ENCODE results near the gene IQGAP1. TPM values are rescaled to one million over a fixed set of nuclear protein-coding genes. Genes with fewer than 3 reads are reported as not detected.
"Not testable (repeated sequence)": the region's sequence is repeated elsewhere in the genome, so short reads cannot be mapped to it uniquely, and the experiment has no call there.

Gene IQGAP1
- total and polyA plus RNA-seq, 2 donors (not counting 1 experiment from before 2014, with no cell fraction given): 222 to 270 TPM

DNA sequence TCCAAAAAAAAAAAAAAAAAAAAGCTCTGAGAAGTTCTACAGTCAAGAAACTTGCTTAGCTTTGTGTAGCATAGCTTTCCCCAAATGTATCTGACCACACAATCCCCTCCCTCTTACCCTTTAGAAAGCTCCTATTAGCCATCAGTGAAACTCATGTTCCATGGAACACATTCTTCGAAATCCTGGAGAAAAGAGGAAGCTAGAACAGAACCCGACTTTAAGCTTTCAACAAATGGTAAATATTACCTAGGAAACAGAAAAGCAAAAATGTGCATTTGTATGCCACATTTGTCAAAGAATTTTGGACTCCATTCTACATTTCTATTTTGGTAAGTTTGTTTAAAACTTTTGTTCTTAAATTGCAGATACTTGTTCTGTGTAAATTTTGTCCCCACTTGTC is 124.2 kb downstream of the IQGAP1 start:
- no peak overlapping the region for H3K4me3 ChIP-seq (replicated peaks in 1 of 4; ENCODE audit: control extremely low read depth in 1 of 4, insufficient read depth in 1 of 4, low read depth in 3 of 4, low read length in 4 of 4)
- DNase-seq (ENCODE audit: low read depth in 2 of 2): no peak
- no peaks in the 10 kb centered on the region for H3K79me2 ChIP-seq (ENCODE audit: control insufficient read depth, insufficient read depth, low read length)
- H3K27me3 ChIP-seq (ENCODE audit: control insufficient read depth, insufficient read depth, low read length): no peaks in the 10 kb centered on the region
- H3K4me2 ChIP-seq (ENCODE audit: extremely low read depth, insufficient read depth, low read length): no peak overlapping the region
- H3K9me3 ChIP-seq (ENCODE audit: control insufficient read depth, insufficient read depth, low read depth, low read length): no peaks in the 10 kb centered on the region
- H3K36me3 ChIP-seq (ENCODE audit: control insufficient read depth, insufficient read depth, low read length): no peaks in the 10 kb centered on the region
- no peak overlapping the region for H2AFZ ChIP-seq (ENCODE audit: low read length)
- no peak for TF ChIP-seq EZH2 (IDR thresholded peaks at IDR 0.05; ENCODE audit: low read length, missing control alignments)
- TF ChIP-seq, protein P1, sequence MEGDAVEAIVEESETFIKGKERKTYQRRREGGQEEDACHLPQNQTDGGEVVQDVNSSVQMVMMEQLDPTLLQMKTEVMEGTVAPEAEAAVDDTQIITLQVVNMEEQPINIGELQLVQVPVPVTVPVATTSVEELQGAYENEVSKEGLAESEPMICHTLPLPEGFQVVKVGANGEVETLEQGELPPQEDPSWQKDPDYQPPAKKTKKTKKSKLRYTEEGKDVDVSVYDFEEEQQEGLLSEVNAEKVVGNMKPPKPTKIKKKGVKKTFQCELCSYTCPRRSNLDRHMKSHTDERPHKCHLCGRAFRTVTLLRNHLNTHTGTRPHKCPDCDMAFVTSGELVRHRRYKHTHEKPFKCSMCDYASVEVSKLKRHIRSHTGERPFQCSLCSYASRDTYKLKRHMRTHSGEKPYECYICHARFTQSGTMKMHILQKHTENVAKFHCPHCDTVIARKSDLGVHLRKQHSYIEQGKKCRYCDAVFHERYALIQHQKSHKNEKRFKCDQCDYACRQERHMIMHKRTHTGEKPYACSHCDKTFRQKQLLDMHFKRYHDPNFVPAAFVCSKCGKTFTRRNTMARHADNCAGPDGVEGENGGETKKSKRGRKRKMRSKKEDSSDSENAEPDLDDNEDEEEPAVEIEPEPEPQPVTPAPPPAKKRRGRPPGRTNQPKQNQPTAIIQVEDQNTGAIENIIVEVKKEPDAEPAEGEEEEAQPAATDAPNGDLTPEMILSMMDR (conservative IDR thresholded peaks at IDR 0.05 in 1 of 2, IDR thresholded peaks at IDR 0.05 in 1 of 2; ENCODE audit: low read depth in 1 of 2, low read length in 2 of 2): no peak
- no peak overlapping the region for H3K9ac ChIP-seq (ENCODE audit: insufficient read depth, low read length)
- no peaks in the 10 kb centered on the region for H4K20me1 ChIP-seq (ENCODE audit: control insufficient read depth, extremely low read depth, insufficient read depth, low read length)
- no peak overlapping the region for H3K27ac ChIP-seq (ENCODE audit: insufficient read depth, low read length)
- H3K4me1 ChIP-seq (ENCODE audit: control insufficient read depth, extremely low read depth, insufficient read depth, low read length): no peaks in the 10 kb centered on the region

GRCh38 chr15:90512981-90513380 is 124.9 kb downstream of the IQGAP1 start:
- Histone ChIP-seq H3K9ac (ENCODE audit: insufficient read depth, low read length) (no peak overlapping the region), H3K4me2 (ENCODE audit: extremely low read depth, insufficient read depth, low read length) (no peak overlapping the region), H3K27me3 (ENCODE audit: control insufficient read depth, insufficient read depth, low read length) (no peaks in the 10 kb centered on the region), H3K4me1 (ENCODE audit: control insufficient read depth, extremely low read depth, insufficient read depth, low read length) (no peaks in the 10 kb centered on the region), H3K9me3 (ENCODE audit: control insufficient read depth, insufficient read depth, low read depth, low read length) (no peaks in the 10 kb centered on the region), H3K4me3 (replicated peaks in 1 of 4; ENCODE audit: control extremely low read depth in 1 of 4, insufficient read depth in 1 of 4, low read depth in 3 of 4, low read length in 4 of 4) (no peak overlapping the region), H3K79me2 (ENCODE audit: control insufficient read depth, insufficient read depth, low read length) (no peaks in the 10 kb centered on the region), H4K20me1 (ENCODE audit: control insufficient read depth, extremely low read depth, insufficient read depth, low read length) (no peaks in the 10 kb centered on the region), H3K36me3 (ENCODE audit: control insufficient read depth, insufficient read depth, low read length) (no peaks in the 10 kb centered on the region), H2AFZ (ENCODE audit: low read length) (no peak overlapping the region), H3K27ac (ENCODE audit: insufficient read depth, low read length) (no peak overlapping the region)
- no peak for DNase-seq (ENCODE audit: low read depth in 2 of 2)
- TF ChIP-seq EZH2 (IDR thresholded peaks at IDR 0.05; ENCODE audit: low read length, missing control alignments): no peak
- TF ChIP-seq, protein P1 (conservative IDR thresholded peaks at IDR 0.05 in 1 of 2, IDR thresholded peaks at IDR 0.05 in 1 of 2; ENCODE audit: low read depth in 1 of 2, low read length in 2 of 2): no peak

GRCh38 chr15:90513448-90513847 is 125.4 kb downstream of the IQGAP1 start:
- Histone ChIP-seq H3K27ac (ENCODE audit: insufficient read depth, low read length) (no peak overlapping the region), H3K9me3 (ENCODE audit: control insufficient read depth, insufficient read depth, low read depth, low read length) (no peaks in the 10 kb centered on the region), H3K4me2 (ENCODE audit: extremely low read depth, insufficient read depth, low read length) (no peak overlapping the region), H3K79me2 (ENCODE audit: control insufficient read depth, insufficient read depth, low read length) (no peaks in the 10 kb centered on the region), H3K27me3 (ENCODE audit: control insufficient read depth, insufficient read depth, low read length) (no peaks in the 10 kb centered on the region), H3K36me3 (ENCODE audit: control insufficient read depth, insufficient read depth, low read length) (no peaks in the 10 kb centered on the region), H3K9ac (ENCODE audit: insufficient read depth, low read length) (no peak overlapping the region), H4K20me1 (ENCODE audit: control insufficient read depth, extremely low read depth, insufficient read depth, low read length) (no peaks in the 10 kb centered on the region), H2AFZ (ENCODE audit: low read length) (no peak overlapping the region), H3K4me3 (replicated peaks in 1 of 4; ENCODE audit: control extremely low read depth in 1 of 4, insufficient read depth in 1 of 4, low read depth in 3 of 4, low read length in 4 of 4) (no peak overlapping the region), H3K4me1 (ENCODE audit: control insufficient read depth, extremely low read depth, insufficient read depth, low read length) (no peaks in the 10 kb centered on the region)
- TF ChIP-seq, protein P1 (conservative IDR thresholded peaks at IDR 0.05 in 1 of 2, IDR thresholded peaks at IDR 0.05 in 1 of 2; ENCODE audit: low read depth in 1 of 2, low read length in 2 of 2): no peak
- TF ChIP-seq EZH2 (IDR thresholded peaks at IDR 0.05; ENCODE audit: low read length, missing control alignments): no peak
- peak in 1 of 2 donors; percentile 49 for DNase-seq (ENCODE audit: low read depth in 2 of 2)

DNA sequence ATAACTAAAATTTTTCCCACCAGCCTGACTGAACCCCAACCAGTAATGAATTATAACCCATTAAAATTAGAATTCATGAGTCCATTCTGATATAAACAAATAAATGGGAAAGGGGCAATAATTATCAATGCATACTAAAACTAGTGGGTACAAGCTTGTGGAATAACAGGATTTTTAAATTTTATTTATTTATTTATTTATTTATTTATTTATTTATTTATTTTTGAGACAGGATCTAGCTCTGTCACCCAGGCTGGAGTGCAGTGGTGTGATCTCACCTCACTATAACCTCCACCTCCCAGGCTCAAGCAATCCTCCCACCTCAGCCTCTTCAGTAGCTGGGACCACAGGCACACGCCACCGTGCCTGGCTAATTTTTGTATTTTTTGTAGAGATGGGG is 125.9 kb downstream of the IQGAP1 start:
- not testable (repeated sequence) for H3K27me3 ChIP-seq (ENCODE audit: control insufficient read depth, insufficient read depth, low read length); H3K9ac ChIP-seq (ENCODE audit: insufficient read depth, low read length); H3K4me2 ChIP-seq (ENCODE audit: extremely low read depth, insufficient read depth, low read length); H3K27ac ChIP-seq (ENCODE audit: insufficient read depth, low read length); DNase-seq (ENCODE audit: low read depth in 2 of 2); H3K4me1 ChIP-seq (ENCODE audit: control insufficient read depth, extremely low read depth, insufficient read depth, low read length); H3K79me2 ChIP-seq (ENCODE audit: control insufficient read depth, insufficient read depth, low read length); H3K4me3 ChIP-seq (replicated peaks in 1 of 4; ENCODE audit: control extremely low read depth in 1 of 4, insufficient read depth in 1 of 4, low read depth in 3 of 4, low read length in 4 of 4); H3K9me3 ChIP-seq (ENCODE audit: control insufficient read depth, insufficient read depth, low read depth, low read length); H3K36me3 ChIP-seq (ENCODE audit: control insufficient read depth, insufficient read depth, low read length); H4K20me1 ChIP-seq (ENCODE audit: control insufficient read depth, extremely low read depth, insufficient read depth, low read length); H2AFZ ChIP-seq (ENCODE audit: low read length)
